Uterus (tissue), 2 donors: ENCODE data around the gene TNF.

Experiments
- POLR2A ChIP-seq, 2 donors: fragments of 450-650 bp; IDR thresholded peaks; one replicate each; pipeline ENCODE4 v1.6.1; 2016; ENCODE audit warnings: antibody characterized with exemption in 2 of 2, mild to moderate bottlenecking in 1 of 2, moderate library complexity in 1 of 2
- TF ChIP-seq, protein P1 (sequence below), 4 experiments: fragments of 200-600 bp in 2 of 4; fragments of 450-650 bp in 2 of 4; sonication (generic) in 2 of 4; IDR thresholded peaks; one replicate each; pipeline ENCODE4 v1.5.1; 2016 to 2019; ENCODE audit warnings: antibody characterized with exemption in 4 of 4, mild to moderate bottlenecking in 2 of 4, moderate library complexity in 1 of 4

DNA sequence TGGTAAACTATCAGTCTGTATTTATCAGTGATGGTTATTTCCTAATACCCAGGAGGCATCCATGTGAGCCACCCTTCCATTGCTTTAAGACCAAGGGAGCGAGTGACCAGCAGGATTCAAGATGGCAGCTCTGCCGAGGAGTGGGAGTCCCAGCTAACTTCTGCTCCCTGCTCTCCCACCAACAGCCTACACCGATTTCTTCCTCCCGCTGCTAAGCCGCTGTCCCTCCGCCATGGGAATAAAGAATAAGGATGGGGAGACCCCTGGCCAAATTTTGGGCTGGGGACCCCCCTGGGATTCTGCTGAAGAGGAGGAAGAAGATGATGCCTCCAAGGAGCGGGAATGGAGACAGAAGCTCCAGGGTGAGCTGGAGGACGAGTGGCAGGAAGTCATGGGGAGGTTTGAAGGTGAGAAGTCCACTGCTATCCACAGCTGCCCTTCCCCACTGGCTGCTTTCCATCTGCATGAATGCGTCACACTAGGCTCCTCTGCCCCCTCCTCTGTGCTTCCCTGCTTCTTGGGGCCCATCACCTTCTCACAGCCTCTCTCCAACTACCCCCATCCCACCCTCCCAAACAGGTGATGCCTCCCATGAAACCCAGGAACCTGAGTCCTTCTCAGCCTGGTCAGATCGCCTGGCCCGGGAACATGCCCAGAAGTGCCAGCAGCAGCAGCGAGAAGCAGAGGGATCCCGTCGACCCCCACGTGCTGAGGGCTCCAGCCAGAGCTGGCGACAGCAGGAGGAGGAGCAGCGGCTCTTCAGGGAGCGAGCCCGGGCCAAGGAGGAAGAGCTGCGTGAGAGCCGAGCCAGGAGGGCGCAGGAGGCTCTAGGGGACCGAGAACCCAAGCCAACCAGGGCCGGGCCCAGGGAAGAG lies 17.7 kb upstream of the TNF start:
- TF ChIP-seq, protein P1, sequence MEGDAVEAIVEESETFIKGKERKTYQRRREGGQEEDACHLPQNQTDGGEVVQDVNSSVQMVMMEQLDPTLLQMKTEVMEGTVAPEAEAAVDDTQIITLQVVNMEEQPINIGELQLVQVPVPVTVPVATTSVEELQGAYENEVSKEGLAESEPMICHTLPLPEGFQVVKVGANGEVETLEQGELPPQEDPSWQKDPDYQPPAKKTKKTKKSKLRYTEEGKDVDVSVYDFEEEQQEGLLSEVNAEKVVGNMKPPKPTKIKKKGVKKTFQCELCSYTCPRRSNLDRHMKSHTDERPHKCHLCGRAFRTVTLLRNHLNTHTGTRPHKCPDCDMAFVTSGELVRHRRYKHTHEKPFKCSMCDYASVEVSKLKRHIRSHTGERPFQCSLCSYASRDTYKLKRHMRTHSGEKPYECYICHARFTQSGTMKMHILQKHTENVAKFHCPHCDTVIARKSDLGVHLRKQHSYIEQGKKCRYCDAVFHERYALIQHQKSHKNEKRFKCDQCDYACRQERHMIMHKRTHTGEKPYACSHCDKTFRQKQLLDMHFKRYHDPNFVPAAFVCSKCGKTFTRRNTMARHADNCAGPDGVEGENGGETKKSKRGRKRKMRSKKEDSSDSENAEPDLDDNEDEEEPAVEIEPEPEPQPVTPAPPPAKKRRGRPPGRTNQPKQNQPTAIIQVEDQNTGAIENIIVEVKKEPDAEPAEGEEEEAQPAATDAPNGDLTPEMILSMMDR (IDR thresholded peaks at IDR 0.05) = no peak
- TF ChIP-seq POLR2A (IDR thresholded peaks at IDR 0.05) = no peak
